IMR-90 (cell line): ENCODE measurements around the gene MYADML2.

Experiments used
- BHLHE40 ChIP-seq: fragments of 150-350 bp; IDR thresholded peaks from 2 replicates; pipeline ENCODE4 v1.6.1; 2016; ENCODE audit warnings: mild to moderate bottlenecking, low read depth, low read length
- CEBPB ChIP-seq: IDR thresholded peaks from 2 replicates; pipeline ENCODE4 v1.6.1; 2012; ENCODE audit warnings: low read depth, low read length, improper control_type of control experiment
- CTCF ChIP-seq: conservative IDR thresholded peaks from 2 replicates; pipeline ENCODE4 v1.5.1; 2012; ENCODE audit warnings: mild to moderate bottlenecking, low read depth, low read length, improper control_type of control experiment
- ELK1 ChIP-seq: fragments of 150-350 bp; IDR thresholded peaks from 2 replicates; pipeline ENCODE4 v1.6.1; 2016; ENCODE audit warnings: low read depth, mild to moderate bottlenecking, low read length, moderate library complexity, borderline replicate concordance
- MAFK ChIP-seq: IDR thresholded peaks from 2 replicates; pipeline ENCODE4 v1.6.1; 2012; ENCODE audit warnings: low read depth, low read length, improper control_type of control experiment
- MAZ ChIP-seq: IDR thresholded peaks from 2 replicates; pipeline ENCODE4 v1.6.1; 2012; ENCODE audit warnings: low read depth, mild to moderate bottlenecking, low read length, improper control_type of control experiment, moderate library complexity, borderline replicate concordance
- MXI1 ChIP-seq: IDR thresholded peaks from 2 replicates; pipeline ENCODE4 v1.6.1; 2012; ENCODE audit warnings: low read depth, mild to moderate bottlenecking, low read length, moderate library complexity, borderline replicate concordance
- POLR2A ChIP-seq: IDR thresholded peaks from 2 replicates; pipeline ENCODE4 v1.6.1; 2012; ENCODE audit warnings: mild to moderate bottlenecking, low read depth, low read length
- RAD21 ChIP-seq: IDR thresholded peaks from 2 replicates; pipeline ENCODE4 v1.6.1; 2012; ENCODE audit warnings: low read length, improper control_type of control experiment
- RFX5 ChIP-seq: IDR thresholded peaks from 2 replicates; pipeline ENCODE4 v1.8.0; 2012; ENCODE audit warnings: low read depth, mild to moderate bottlenecking, low read length, moderate library complexity
- SMC3 ChIP-seq: fragments of 150-350 bp; IDR thresholded peaks from 2 replicates; pipeline ENCODE4 v1.6.1; 2016; ENCODE audit warnings: low read depth, mild to moderate bottlenecking, antibody characterized with exemption, low read length, moderate library complexity
- USF2 ChIP-seq: fragments of 150-350 bp; IDR thresholded peaks from 2 replicates; pipeline ENCODE4 v1.6.1; 2017; ENCODE audit warnings: mild to moderate bottlenecking, antibody characterized with exemption, low read length, low read depth

- TF ChIP-seq CTCF: no peak
- no peak for TF ChIP-seq RAD21
- no peak for TF ChIP-seq CEBPB
- TF ChIP-seq POLR2A: no peak
- TF ChIP-seq ELK1: no peak
- TF ChIP-seq SMC3: no peak
- no peak for TF ChIP-seq USF2
- no peak for TF ChIP-seq MAZ
- no peak for TF ChIP-seq RFX5
- no peak for TF ChIP-seq BHLHE40
- TF ChIP-seq MXI1: no peak
- no peak for TF ChIP-seq MAFK
Observed at GRCh38 chr17:81913394-81914102, 33.5 kb downstream of the MYADML2 start.
